Lower leg skin (tissue), 3 donors: ENCODE measurements around the gene KRT6A.

ENCODE experiments used
- POLR2A ChIP-seq, 2 donors: fragments of 450-650 bp; IDR thresholded peaks; one replicate each; pipeline ENCODE4 v1.6.1; 2016 to 2017; ENCODE audit warnings: antibody characterized with exemption in 2 of 2, mild to moderate bottlenecking in 1 of 2, moderate library complexity in 1 of 2
- TF ChIP-seq, protein P1 (sequence below), 3 donors: fragments of 450-650 bp; IDR thresholded peaks; one replicate each; pipeline ENCODE4 v1.5.1; 2016; ENCODE audit warnings: antibody characterized with exemption in 3 of 3, mild to moderate bottlenecking in 3 of 3, moderate library complexity in 2 of 3

- no peak for TF ChIP-seq POLR2A (IDR thresholded peaks at IDR 0.05)
- TF ChIP-seq, protein P1, sequence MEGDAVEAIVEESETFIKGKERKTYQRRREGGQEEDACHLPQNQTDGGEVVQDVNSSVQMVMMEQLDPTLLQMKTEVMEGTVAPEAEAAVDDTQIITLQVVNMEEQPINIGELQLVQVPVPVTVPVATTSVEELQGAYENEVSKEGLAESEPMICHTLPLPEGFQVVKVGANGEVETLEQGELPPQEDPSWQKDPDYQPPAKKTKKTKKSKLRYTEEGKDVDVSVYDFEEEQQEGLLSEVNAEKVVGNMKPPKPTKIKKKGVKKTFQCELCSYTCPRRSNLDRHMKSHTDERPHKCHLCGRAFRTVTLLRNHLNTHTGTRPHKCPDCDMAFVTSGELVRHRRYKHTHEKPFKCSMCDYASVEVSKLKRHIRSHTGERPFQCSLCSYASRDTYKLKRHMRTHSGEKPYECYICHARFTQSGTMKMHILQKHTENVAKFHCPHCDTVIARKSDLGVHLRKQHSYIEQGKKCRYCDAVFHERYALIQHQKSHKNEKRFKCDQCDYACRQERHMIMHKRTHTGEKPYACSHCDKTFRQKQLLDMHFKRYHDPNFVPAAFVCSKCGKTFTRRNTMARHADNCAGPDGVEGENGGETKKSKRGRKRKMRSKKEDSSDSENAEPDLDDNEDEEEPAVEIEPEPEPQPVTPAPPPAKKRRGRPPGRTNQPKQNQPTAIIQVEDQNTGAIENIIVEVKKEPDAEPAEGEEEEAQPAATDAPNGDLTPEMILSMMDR (IDR thresholded peaks at IDR 0.05), result no peak
Observed at GRCh38 chr12:52537101-52537500, 44.0 kb upstream of the KRT6A start.
